HepG2 (cell line): ENCODE data around the gene CAGE1. TPM values are rescaled to one million over a fixed set of nuclear protein-coding genes. Genes with fewer than 3 reads are reported as not detected.

Source experiments
- AHR ChIP-seq: IDR thresholded peaks from 2 replicates; pipeline ENCODE4 v1.6.1; 2018; ENCODE audit warnings: missing genetic modification reagents, missing compliant biosample characterization
- CBFB ChIP-seq: sonication (generic); formaldehyde crosslinking; IDR thresholded peaks from 2 replicates; pipeline ENCODE4 v1.4.0; 2020; ENCODE audit warnings: missing genetic modification reagents
- CENPBD1 ChIP-seq: sonication (generic); formaldehyde crosslinking; IDR thresholded peaks from 2 replicates; pipeline ENCODE4 v1.8.0; 2022; ENCODE audit warnings: missing genetic modification reagents, low read depth, mild to moderate bottlenecking, borderline replicate concordance
- DNMT3B ChIP-seq: conservative IDR thresholded peaks from 2 replicates; pipeline ENCODE4 v1.6.1; 2016; ENCODE audit warnings: missing biosample characterization, control low read depth
- E2F1 ChIP-seq: sonication (generic); formaldehyde crosslinking; IDR thresholded peaks from 2 replicates; pipeline ENCODE4 v1.5.0; 2020; ENCODE audit warnings: missing genetic modification reagents
- FOXC1 ChIP-seq: sonication (generic); formaldehyde crosslinking; IDR thresholded peaks from 2 replicates; pipeline ENCODE4 v1.8.0; 2022; ENCODE audit warnings: mild to moderate bottlenecking, missing genetic modification reagents, borderline replicate concordance
- FOXP1 ChIP-seq, 2 experiments: fragments of 450-650 bp in 1 of 2; IDR thresholded peaks; 2 replicates each; pipeline ENCODE4 v1.6.1; 2017 to 2018; ENCODE audit warnings: antibody characterized with exemption in 1 of 2
- GLI4 ChIP-seq: sonication (generic); formaldehyde crosslinking; IDR thresholded peaks from 2 replicates; pipeline ENCODE4 v1.5.1; 2020; ENCODE audit warnings: missing genetic modification reagents, mild to moderate bottlenecking, moderate library complexity, borderline replicate concordance
- NCOA5 ChIP-seq: sonication (generic); formaldehyde crosslinking; IDR thresholded peaks from 2 replicates; pipeline ENCODE4 v1.4.0; 2020; ENCODE audit warnings: missing genetic modification reagents
- PHF5A ChIP-seq: IDR thresholded peaks from one replicate; pipeline ENCODE4 v1.6.1; 2018; ENCODE audit warnings: low read depth, missing genetic modification reagents; ENCODE audit not compliant: unreplicated experiment
- PLRG1 ChIP-seq: fragments of 450-650 bp; conservative IDR thresholded peaks from 2 replicates; pipeline ENCODE4 v1.6.1; 2016
- POLR2AphosphoS5 ChIP-seq: IDR thresholded peaks from 2 replicates; pipeline ENCODE4 v1.6.1; 2012; ENCODE audit warnings: low read depth, low read length
- SMAD1 ChIP-seq: sonication (generic); formaldehyde crosslinking; IDR thresholded peaks from 2 replicates; pipeline ENCODE4 v1.4.0; 2020; ENCODE audit warnings: missing genetic modification reagents, low read depth, mild to moderate bottlenecking, borderline replicate concordance
- SMARCE1 ChIP-seq: fragments of 450-650 bp; IDR thresholded peaks from 2 replicates; pipeline ENCODE4 v1.6.1; 2017; ENCODE audit warnings: borderline replicate concordance
- SOX5 ChIP-seq: IDR thresholded peaks from 2 replicates; pipeline ENCODE4 v1.6.1; 2016; ENCODE audit warnings: borderline replicate concordance
- ZMAT5 ChIP-seq: sonication (generic); formaldehyde crosslinking; IDR thresholded peaks from 2 replicates; pipeline ENCODE4 v1.5.0; 2020; ENCODE audit warnings: mild to moderate bottlenecking, low read depth, missing genetic modification reagents, borderline replicate concordance
- ZNF383 ChIP-seq: sonication (generic); formaldehyde crosslinking; IDR thresholded peaks from 2 replicates; pipeline ENCODE4 v1.4.0; 2020; ENCODE audit warnings: missing genetic modification reagents, mild to moderate bottlenecking, borderline replicate concordance
- ZNF546 ChIP-seq: sonication (generic); formaldehyde crosslinking; conservative IDR thresholded peaks from 2 replicates; pipeline ENCODE4 v1.8.1; 2023; ENCODE audit warnings: mild to moderate bottlenecking, missing genetic modification reagents
- ZNF644 ChIP-seq: IDR thresholded peaks from 2 replicates; pipeline ENCODE4 v1.6.1; 2016; ENCODE audit warnings: low read depth
- ZNF652 ChIP-seq: IDR thresholded peaks from 2 replicates; pipeline ENCODE4 v1.6.1; 2016; ENCODE audit warnings: low read depth, borderline replicate concordance
- ZNF691 ChIP-seq: sonication (generic); formaldehyde crosslinking; IDR thresholded peaks from 2 replicates; pipeline ENCODE4 v1.4.0; 2020; ENCODE audit warnings: missing genetic modification reagents, low read depth, mild to moderate bottlenecking, borderline replicate concordance
- ZNF709 ChIP-seq: sonication (generic); formaldehyde crosslinking; IDR thresholded peaks from 2 replicates; pipeline ENCODE4 v1.5.0; 2020; ENCODE audit warnings: mild to moderate bottlenecking, missing genetic modification reagents
- polyA plus RNA-seq, 8 experiments: library from polyadenylated mRNA; depleted of rRNA in 3 of 8; stranded (reverse) in 7 of 8; unstranded in 1 of 8; fragments of >200 nt; fragmentation: Illumina TruSeq in 4 of 8; extraction: Trizol in 4 of 8; gene quantifications; 2 replicates each; pipeline versions ENCODE4 v1.2.1 to v1.2.3, GENCODE V29; 2011 to 2016; ENCODE audit warnings: low read depth in 4 of 8, missing spikeins in 1 of 8, mixed read lengths in 1 of 8; ENCODE audit not compliant: insufficient read depth in 1 of 8
- total RNA-seq, 5 experiments: library from RNA; depleted of rRNA; stranded (reverse); fragments of >200 nt; fragmentation: Illumina TruSeq; extraction: Trizol; gene quantifications; 2 replicates each; pipeline ENCODE4 v1.2.3, GENCODE V29; 2016; ENCODE audit warnings: low read depth in 1 of 5
- TF ChIP-seq, protein P1 (sequence below): sonication (generic); formaldehyde crosslinking; IDR thresholded peaks from 2 replicates; pipeline ENCODE4 v1.5.0; 2020; ENCODE audit warnings: mild to moderate bottlenecking, missing genetic modification reagents

CAGE1 gene
- total and polyA plus RNA-seq, 2 of the 13 experiments (the other 11 are each of a cell fraction or from before 2014, with no cell fraction given): 0.03 to 0.15 TPM

- peak; percentile 96 for TF ChIP-seq POLR2AphosphoS5
- TF ChIP-seq CENPBD1 (CRISPR knock-in tag): no peak
- TF ChIP-seq ZNF709: no peak
- no peak for TF ChIP-seq PHF5A
- TF ChIP-seq, protein P1, sequence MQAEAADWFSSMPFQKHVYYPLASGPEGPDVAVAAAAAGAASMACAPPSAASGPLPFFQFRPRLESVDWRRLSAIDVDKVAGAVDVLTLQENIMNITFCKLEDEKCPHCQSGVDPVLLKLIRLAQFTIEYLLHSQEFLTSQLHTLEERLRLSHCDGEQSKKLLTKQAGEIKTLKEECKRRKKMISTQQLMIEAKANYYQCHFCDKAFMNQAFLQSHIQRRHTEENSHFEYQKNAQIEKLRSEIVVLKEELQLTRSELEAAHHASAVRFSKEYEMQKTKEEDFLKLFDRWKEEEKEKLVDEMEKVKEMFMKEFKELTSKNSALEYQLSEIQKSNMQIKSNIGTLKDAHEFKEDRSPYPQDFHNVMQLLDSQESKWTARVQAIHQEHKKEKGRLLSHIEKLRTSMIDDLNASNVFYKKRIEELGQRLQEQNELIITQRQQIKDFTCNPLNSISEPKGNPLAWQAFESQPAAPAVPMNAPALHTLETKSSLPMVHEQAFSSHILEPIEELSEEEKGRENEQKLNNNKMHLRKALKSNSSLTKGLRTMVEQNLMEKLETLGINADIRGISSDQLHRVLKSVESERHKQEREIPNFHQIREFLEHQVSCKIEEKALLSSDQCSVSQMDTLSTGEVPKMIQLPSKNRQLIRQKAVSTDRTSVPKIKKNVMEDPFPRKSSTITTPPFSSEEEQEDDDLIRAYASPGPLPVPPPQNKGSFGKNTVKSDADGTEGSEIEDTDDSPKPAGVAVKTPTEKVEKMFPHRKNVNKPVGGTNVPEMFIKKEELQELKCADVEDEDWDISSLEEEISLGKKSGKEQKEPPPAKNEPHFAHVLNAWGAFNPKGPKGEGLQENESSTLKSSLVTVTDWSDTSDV (CRISPR knock-in tag): no peak
- 0 out of 2 replicates have a peak, but pooled peaks have one; percentile 42 for TF ChIP-seq FOXP1 (IDR thresholded peaks at IDR 0.05)
- TF ChIP-seq FOXP1 (CRISPR knock-in tag; IDR thresholded peaks at IDR 0.05): peak; percentile 80
- no peak for TF ChIP-seq ZMAT5 (CRISPR knock-in tag)
- no peak for TF ChIP-seq SMARCE1
- no peak for TF ChIP-seq GLI4 (CRISPR knock-in tag)
- no peak for TF ChIP-seq PLRG1
- no peak for TF ChIP-seq AHR (CRISPR knock-in tag)
- TF ChIP-seq SMAD1 (CRISPR knock-in tag): no peak
- no peak for TF ChIP-seq CBFB (CRISPR knock-in tag)
- TF ChIP-seq ZNF691: no peak
- TF ChIP-seq E2F1 (CRISPR knock-in tag): no peak
- no peak for TF ChIP-seq ZNF652 (CRISPR knock-in tag)
- TF ChIP-seq DNMT3B: no peak
- TF ChIP-seq ZNF383 (CRISPR knock-in tag): no peak
- TF ChIP-seq FOXC1: no peak
- TF ChIP-seq SOX5: peak; percentile 80; the same call in 1 of the 2 replicates
- no peak for TF ChIP-seq NCOA5 (CRISPR knock-in tag)
- TF ChIP-seq ZNF644 (CRISPR knock-in tag): 0 out of 2 replicates have a peak, but pooled peaks have one; percentile 58
- TF ChIP-seq ZNF546: no peak
Measured at GRCh38 chr6:7426447-7427169, 37.1 kb upstream of the CAGE1 start (continued).
